SK-N-SH treated with all-trans-retinoic acid at 6 μM for 48 hours (cell line): Measurements from ENCODE around the gene ESYT2.

Source experiments
- GLIS3 ChIP-seq: fragments of 250-450 bp; sonication (Bioruptor Pico); IDR thresholded peaks from 2 replicates; pipeline ENCODE4 v1.5.0; 2020; ENCODE audit warnings: mild to moderate bottlenecking, moderate library complexity
- PATZ1 ChIP-seq: fragments of 250-450 bp; sonication (Bioruptor Pico); IDR thresholded peaks from 2 replicates; pipeline ENCODE4 v1.8.0; 2020; ENCODE audit warnings: mild to moderate bottlenecking, moderate library complexity, borderline replicate concordance
- PPARA ChIP-seq: fragments of 250-450 bp; sonication (Bioruptor Pico); IDR thresholded peaks from 2 replicates; pipeline ENCODE4 v1.5.0; 2020; ENCODE audit warnings: mild to moderate bottlenecking, borderline replicate concordance
- TF ChIP-seq, protein P1 (sequence below): fragments of 250-450 bp; sonication (Bioruptor Pico); IDR thresholded peaks from 2 replicates; pipeline ENCODE4 v1.5.1; 2020; ENCODE audit warnings: low read depth, mild to moderate bottlenecking, moderate library complexity

GRCh38 chr7:158745057-158745715, 84.1 kb downstream of the ESYT2 start:
- TF ChIP-seq PATZ1 (no peak), GLIS3 (CRISPR knock-in tag) (no peak), PPARA (CRISPR knock-in tag) (no peak)
- TF ChIP-seq, protein P1, sequence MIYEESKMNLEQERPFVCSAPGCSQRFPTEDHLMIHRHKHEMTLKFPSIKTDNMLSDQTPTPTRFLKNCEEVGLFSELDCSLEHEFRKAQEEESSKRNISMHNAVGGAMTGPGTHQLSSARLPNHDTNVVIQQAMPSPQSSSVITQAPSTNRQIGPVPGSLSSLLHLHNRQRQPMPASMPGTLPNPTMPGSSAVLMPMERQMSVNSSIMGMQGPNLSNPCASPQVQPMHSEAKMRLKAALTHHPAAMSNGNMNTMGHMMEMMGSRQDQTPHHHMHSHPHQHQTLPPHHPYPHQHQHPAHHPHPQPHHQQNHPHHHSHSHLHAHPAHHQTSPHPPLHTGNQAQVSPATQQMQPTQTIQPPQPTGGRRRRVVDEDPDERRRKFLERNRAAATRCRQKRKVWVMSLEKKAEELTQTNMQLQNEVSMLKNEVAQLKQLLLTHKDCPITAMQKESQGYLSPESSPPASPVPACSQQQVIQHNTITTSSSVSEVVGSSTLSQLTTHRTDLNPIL (CRISPR knock-in tag) = no peak
